ENCODE measurements around the gene CCNJL.

DNA sequence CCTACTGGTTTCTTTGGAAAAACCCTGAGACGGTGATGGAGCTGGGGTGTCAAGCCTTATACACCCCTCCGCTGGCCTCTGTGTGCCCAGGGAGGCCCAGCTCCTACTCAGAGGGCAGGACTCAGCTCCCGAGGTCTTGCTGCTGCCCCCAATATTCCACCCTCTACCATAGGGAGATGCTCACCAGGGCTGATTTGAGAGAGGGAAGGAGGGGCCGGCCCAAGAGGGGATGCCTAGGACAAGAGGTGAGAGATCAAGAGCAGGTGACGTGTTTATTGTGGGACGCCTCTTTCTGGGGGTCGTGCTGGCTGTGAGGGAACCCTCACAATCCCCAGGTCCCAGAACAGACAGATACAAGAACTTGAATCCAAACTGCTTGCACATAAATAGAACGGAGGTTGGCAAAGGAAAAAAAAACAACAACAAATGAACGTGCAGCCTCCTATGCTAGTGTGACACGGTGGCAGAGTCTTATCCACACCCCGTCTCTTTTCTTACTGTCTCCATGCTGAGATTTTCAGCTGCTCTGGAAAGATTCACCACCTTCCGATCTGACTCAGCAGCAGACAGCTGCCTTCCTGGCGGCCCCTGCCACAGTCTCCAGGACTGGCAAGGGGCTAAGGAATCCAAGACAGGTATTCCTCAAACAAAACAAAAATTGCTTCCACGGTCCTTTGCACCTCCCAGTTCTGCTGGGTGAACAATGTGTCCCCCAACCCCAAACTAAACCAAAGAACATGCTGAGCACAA lies 60.8 kb downstream of the CCNJL start:
- TF ChIP-seq POLR2A (IDR thresholded peaks at IDR 0.05): no peak
- TF ChIP-seq, protein P1, sequence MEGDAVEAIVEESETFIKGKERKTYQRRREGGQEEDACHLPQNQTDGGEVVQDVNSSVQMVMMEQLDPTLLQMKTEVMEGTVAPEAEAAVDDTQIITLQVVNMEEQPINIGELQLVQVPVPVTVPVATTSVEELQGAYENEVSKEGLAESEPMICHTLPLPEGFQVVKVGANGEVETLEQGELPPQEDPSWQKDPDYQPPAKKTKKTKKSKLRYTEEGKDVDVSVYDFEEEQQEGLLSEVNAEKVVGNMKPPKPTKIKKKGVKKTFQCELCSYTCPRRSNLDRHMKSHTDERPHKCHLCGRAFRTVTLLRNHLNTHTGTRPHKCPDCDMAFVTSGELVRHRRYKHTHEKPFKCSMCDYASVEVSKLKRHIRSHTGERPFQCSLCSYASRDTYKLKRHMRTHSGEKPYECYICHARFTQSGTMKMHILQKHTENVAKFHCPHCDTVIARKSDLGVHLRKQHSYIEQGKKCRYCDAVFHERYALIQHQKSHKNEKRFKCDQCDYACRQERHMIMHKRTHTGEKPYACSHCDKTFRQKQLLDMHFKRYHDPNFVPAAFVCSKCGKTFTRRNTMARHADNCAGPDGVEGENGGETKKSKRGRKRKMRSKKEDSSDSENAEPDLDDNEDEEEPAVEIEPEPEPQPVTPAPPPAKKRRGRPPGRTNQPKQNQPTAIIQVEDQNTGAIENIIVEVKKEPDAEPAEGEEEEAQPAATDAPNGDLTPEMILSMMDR (IDR thresholded peaks at IDR 0.05): no peak

All from sigmoid colon (tissue), 3 donors.